PC-3 (cell line): ENCODE measurements around the gene CTSA. TPM values are rescaled to one million over a fixed set of nuclear protein-coding genes. Genes with fewer than 3 reads are reported as not detected.

Experiments
- ATAC-seq: fragments of 200-7000 bp; cut with Tn5 transposase; 2 replicates; pipeline ENCODE4 v1.9.1; 2020; ENCODE audit warnings: mild to moderate bottlenecking, moderate library complexity
- Bru-seq: library from RNA; stranded (reverse); fragments of 400-500 nt; gene quantifications from one replicate; lab custom pipeline; 2021; lab: Mats Ljungman, UMichigan
- BruChase-seq, 2 experiments: library from RNA; stranded (reverse); fragments of 400-500 nt; gene quantifications; one replicate each; lab custom pipeline; 2021; lab: Mats Ljungman, UMichigan
- BruUV-seq: library from RNA; stranded (reverse); fragments of 400-500 nt; replicated peaks from 2 replicates; lab custom pipeline; 2021; lab: Mats Ljungman, UMichigan
- CTCF ChIA-PET: fragments of 300-600 bp; sonication (Branson Sonifier 250); formaldehyde crosslinking; loops from one replicate; lab custom pipeline; 2022; ENCODE audit warnings: antibody characterized with exemption; lab: Charles Lee
- POLR2A ChIA-PET: fragments of 300-600 bp; sonication (Branson Sonifier 250); formaldehyde crosslinking; loops from one replicate; lab custom pipeline; 2022; ENCODE audit warnings: antibody characterized with exemption; ENCODE audit not compliant: unreplicated experiment; lab: Charles Lee
- DNase-seq: peaks from one replicate; pipeline ENCODE4 v3.0.0-alpha.2; 2015
- H2AFZ ChIP-seq: fragments of 300-600 bp; sonication (generic); 2 replicates; pipeline ENCODE4 v1.6.0; 2016; ENCODE audit warnings: antibody characterized with exemption, low read length
- H3F3A ChIP-seq: fragments of 300-600 bp; sonication (generic); one replicate; pipeline ENCODE4 v1.6.0; 2017; ENCODE audit warnings: antibody characterized with exemption, low read length, control low read depth, mild to moderate bottlenecking; ENCODE audit not compliant: unreplicated experiment
- H3K27ac ChIP-seq: fragments of 300-600 bp; sonication (generic); 2 replicates; pipeline ENCODE4 v1.5.1; 2016; ENCODE audit warnings: mild to moderate bottlenecking, low read length
- H3K27me3 ChIP-seq: fragments of 300-600 bp; sonication (generic); 2 replicates; pipeline ENCODE4 v1.6.1; 2016; ENCODE audit warnings: low read length, mixed read lengths
- H3K36me3 ChIP-seq: fragments of 300-600 bp; sonication (generic); 2 replicates; pipeline ENCODE4 v1.6.1; 2016; ENCODE audit warnings: low read depth, mixed run types, low read length, mixed read lengths
- H3K4me1 ChIP-seq: fragments of 300-600 bp; sonication (generic); 2 replicates; pipeline ENCODE4 v1.5.1; 2016; ENCODE audit warnings: low read length; ENCODE audit not compliant: insufficient read depth
- H3K4me2 ChIP-seq: fragments of 300-600 bp; sonication (generic); 2 replicates; pipeline ENCODE4 v1.6.0; 2016; ENCODE audit warnings: low read length
- H3K4me3 ChIP-seq: fragments of 300-600 bp; sonication (generic); 2 replicates; pipeline ENCODE4 v1.5.1; 2016; ENCODE audit warnings: mild to moderate bottlenecking, low read length, mixed read lengths
- H3K79me2 ChIP-seq: fragments of 300-600 bp; sonication (generic); 2 replicates; pipeline ENCODE4 v1.6.1; 2017; ENCODE audit warnings: low read length, mixed read lengths
- H3K9ac ChIP-seq: fragments of 300-600 bp; sonication (generic); 2 replicates; pipeline ENCODE4 v1.6.0; 2016; ENCODE audit warnings: mild to moderate bottlenecking, low read length
- H3K9me2 ChIP-seq: fragments of 300-600 bp; sonication (generic); replicated peaks from 2 replicates; pipeline ENCODE4 v1.6.1; 2016; ENCODE audit warnings: mixed run types, low read length, mixed read lengths
- H3K9me3 ChIP-seq: fragments of 300-600 bp; sonication (generic); 2 replicates; pipeline ENCODE4 v1.6.1; 2016; ENCODE audit warnings: low read length, mixed read lengths
- H4K20me1 ChIP-seq: fragments of 300-600 bp; sonication (generic); 2 replicates; pipeline ENCODE4 v1.6.1; 2016; ENCODE audit warnings: low read length, mixed read lengths
- EZH2 ChIP-seq: fragments of 300-600 bp; sonication (generic); IDR thresholded peaks from one replicate; pipeline ENCODE4 v1.6.1; 2017; ENCODE audit warnings: antibody characterized with exemption, mild to moderate bottlenecking, low read length; ENCODE audit not compliant: unreplicated experiment
- EZH2phosphoT487 ChIP-seq: fragments of 300-600 bp; sonication (generic); IDR thresholded peaks from 2 replicates; pipeline ENCODE4 v1.6.1; 2018; ENCODE audit warnings: mild to moderate bottlenecking, antibody characterized with exemption, low read length, borderline replicate concordance
- intact Hi-C: fragments of 100-400 bp; cut with micrococcal nuclease; formaldehyde crosslinking; loops from 2 replicates; pipeline ENCODE4 v1.9.0; 2023
- long read RNA-seq: library from polyadenylated mRNA; unstranded; transcript quantifications from one replicate; pipeline ENCODE4 v2.0.0, GENCODE V29; 2021; ENCODE audit not compliant: unreplicated experiment
- total RNA-seq: library from RNA; depleted of rRNA; stranded (reverse); fragments of >200 nt; gene quantifications from 2 replicates; pipeline ENCODE4 v1.2.3, GENCODE V29; 2014; rRNA removed
- TF ChIP-seq, protein P1 (sequence below): fragments of 300-600 bp; sonication (generic); conservative IDR thresholded peaks from 2 replicates; pipeline ENCODE4 v1.5.1; 2017; ENCODE audit warnings: antibody characterized with exemption, low read depth, mild to moderate bottlenecking, low read length

The CTSA gene
- total RNA-seq (98.0 and 129 TPM in 2 replicates), Bru-seq, nascent RNA (percentile 90 among the genes with signal in this experiment), BruChase-seq, experiment 1, labeled RNA remaining after a 6-hour chase (percentile 95 among the genes with signal in this experiment), BruChase-seq, experiment 2, labeled RNA remaining after a 2-hour chase (percentile 95 among the genes with signal in this experiment)
- long read RNA-seq, transcript CTSA-201 (15 exons, 1,898 nt): minor isoform, 14 of 767 reads
- long read RNA-seq, transcript CTSA-204 (15 exons, 2,149 nt): major isoform, 327 of 767 reads
- long read RNA-seq, transcript CTSA-203 (14 exons, 1,972 nt): minor isoform, 78 of 767 reads
- long read RNA-seq, transcript CTSA-207 (2 exons, 2,183 nt): minor isoform, 219 of 767 reads
- long read RNA-seq, partial matches to known transcripts: 86 of 767 reads
- long read RNA-seq, other reads (novel, unspliced or antisense): 41 of 767 reads

DNA sequence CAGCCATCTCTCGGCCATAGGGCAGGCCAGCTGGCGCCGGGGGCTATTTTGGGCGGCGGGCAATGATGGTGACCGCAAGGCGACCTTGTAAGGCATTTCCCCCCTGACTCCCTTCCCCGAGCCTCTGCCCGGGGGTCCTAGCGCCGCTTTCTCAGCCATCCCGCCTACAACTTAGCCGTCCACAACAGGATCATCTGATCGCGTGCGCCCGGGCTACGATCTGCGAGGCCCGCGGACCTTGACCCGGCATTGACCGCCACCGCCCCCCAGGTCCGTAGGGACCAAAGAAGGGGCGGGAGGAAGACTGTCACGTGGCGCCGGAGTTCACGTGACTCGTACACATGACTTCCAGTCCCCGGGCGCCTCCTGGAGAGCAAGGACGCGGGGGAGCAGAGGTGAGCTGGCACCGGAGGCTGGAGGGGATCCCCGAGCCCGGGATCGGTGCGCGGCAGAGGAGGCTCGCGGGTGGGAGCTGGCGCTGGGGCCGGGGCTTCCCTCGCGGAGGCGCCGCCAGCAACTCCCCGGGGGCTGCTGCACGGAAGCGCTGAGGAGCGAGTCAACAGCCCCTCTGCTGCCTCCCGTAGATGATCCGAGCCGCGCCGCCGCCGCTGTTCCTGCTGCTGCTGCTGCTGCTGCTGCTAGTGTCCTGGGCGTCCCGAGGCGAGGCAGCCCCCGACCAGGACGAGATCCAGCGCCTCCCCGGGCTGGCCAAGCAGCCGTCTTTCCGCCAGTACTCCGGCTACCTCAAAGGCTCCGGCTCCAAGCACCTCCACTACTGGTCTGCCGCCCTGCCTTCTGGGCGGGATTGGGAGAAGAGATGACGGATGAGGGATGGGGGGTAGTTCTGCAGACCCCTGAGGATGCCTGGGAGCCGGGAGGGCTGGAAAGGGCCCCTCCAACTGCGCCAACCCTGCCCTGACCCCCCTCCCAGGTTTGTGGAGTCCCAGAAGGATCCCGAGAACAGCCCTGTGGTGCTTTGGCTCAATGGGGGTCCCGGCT is at the start of gene CTSA, which contains the start of gene NEURL2:
CTSA (plus strand) TSS at position 351 of the 999 bp plus-strand sequence; CDS start at position 585, 234 bp downstream.
NEURL2 (minus strand) TSS at position 224 of the 999 bp plus-strand sequence; CDS start at position 7, 217 bp downstream.
- ChIA-PET CTCF (interaction anchor here (0.6 to 1.0 kb wide), 3 partner anchors 55 to 79 kb away, joined by 3 to 4 read pairs (median 3); no protein-coding TSS in a partner anchor), POLR2A (interaction anchor here (0.5 to 0.6 kb wide), 2 partner anchors 13 to 57 kb away, joined by 3 read pairs; partner anchors contain the start of gene SNX21)
- Histone ChIP-seq H3K27ac (peak within 1 kb of the TSS; percentile 16), H3K79me2 (peaks cover 14% of the 10 kb centered on the region; the same call in 1 of the 2 replicates), H2AFZ (peak within 1 kb of the TSS; percentile 89), H3K9me3 (no peaks in the 10 kb centered on the region), H3K4me3 (peak within 1 kb of the TSS; percentile 78), H3K9me2 (no peaks in the 10 kb centered on the region), H4K20me1 (no peaks in the 10 kb centered on the region), H3K36me3 (peaks cover 7% of the 10 kb centered on the region; the same call in 1 of the 2 replicates), H3K4me2 (peak within 1 kb of the TSS; percentile 96), H3K4me1 (peaks cover 23% of the 10 kb centered on the region), H3K27me3 (no peaks in the 10 kb centered on the region), H3F3A (no peaks in the 10 kb centered on the region), H3K9ac (peak within 1 kb of the TSS; percentile 76)
- peak; percentile 87 for DNase-seq
- TSS peak; percentile 58 for BruUV-seq
- peak; percentile 75 for ATAC-seq
- TF ChIP-seq, protein P1, sequence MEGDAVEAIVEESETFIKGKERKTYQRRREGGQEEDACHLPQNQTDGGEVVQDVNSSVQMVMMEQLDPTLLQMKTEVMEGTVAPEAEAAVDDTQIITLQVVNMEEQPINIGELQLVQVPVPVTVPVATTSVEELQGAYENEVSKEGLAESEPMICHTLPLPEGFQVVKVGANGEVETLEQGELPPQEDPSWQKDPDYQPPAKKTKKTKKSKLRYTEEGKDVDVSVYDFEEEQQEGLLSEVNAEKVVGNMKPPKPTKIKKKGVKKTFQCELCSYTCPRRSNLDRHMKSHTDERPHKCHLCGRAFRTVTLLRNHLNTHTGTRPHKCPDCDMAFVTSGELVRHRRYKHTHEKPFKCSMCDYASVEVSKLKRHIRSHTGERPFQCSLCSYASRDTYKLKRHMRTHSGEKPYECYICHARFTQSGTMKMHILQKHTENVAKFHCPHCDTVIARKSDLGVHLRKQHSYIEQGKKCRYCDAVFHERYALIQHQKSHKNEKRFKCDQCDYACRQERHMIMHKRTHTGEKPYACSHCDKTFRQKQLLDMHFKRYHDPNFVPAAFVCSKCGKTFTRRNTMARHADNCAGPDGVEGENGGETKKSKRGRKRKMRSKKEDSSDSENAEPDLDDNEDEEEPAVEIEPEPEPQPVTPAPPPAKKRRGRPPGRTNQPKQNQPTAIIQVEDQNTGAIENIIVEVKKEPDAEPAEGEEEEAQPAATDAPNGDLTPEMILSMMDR: peak; percentile 31
- TF ChIP-seq EZH2phosphoT487: no peak
- intact Hi-C loops: loop anchor here (5.0 kb wide), 1 partner anchor 79 kb away; the partner anchor contains the start of gene UBE2C

DNA sequence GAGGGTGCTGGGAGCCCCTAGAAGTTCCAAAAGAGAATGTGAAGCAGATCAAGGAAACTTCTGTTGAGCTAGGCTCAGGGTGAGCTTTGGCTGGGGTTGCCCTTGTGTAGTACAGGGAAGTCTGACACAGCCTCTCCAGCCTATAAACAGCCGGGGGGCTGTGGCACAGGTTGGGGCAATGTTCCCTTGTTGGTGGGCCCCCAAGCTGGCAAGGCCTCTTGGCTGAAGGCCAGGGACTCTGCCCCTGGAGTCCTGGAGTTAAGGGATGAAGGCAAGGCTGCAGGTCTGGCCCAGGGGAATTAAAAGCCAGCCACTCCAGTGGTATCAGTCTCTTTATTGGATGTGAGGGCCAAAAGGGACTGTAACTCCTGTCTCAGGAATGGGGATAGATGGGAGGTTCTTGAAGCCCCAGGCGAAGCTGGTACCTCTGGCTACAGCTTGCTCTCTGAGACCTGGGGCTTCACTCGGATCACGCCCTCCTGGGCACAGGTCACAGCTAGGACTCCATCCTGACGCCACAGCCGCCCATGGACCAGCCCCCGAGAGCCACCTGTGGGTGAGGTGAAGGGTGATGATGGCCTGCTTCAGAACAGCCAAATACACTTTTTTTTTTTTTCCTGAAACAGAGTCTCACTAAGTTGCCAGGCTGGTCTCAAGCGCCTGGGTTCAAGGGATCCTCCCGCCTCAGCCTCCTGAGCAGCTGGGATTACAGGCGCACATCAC is 49.6 kb upstream of the CTSA start:
- ChIA-PET POLR2A (interaction anchor here (0.6 kb wide), 1 partner anchor 39 kb away, joined by 3 read pairs; no protein-coding TSS in a partner anchor), CTCF (no interaction called here)
- ATAC-seq: no peak

More for the DNA sequence above, 49.6 kb upstream of the CTSA start:
- Histone ChIP-seq H3K4me2 (no peak overlapping the region), H3K9me3 (no peaks in the 10 kb centered on the region), H3K27ac (no peak overlapping the region), H3K27me3 (no peaks in the 10 kb centered on the region), H3K9ac (no peak overlapping the region), H3K79me2 (peaks cover 9% of the 10 kb centered on the region), H3K9me2 (no peaks in the 10 kb centered on the region), H4K20me1 (no peaks in the 10 kb centered on the region), H3K36me3 (peaks cover 33% of the 10 kb centered on the region), H2AFZ (no peak overlapping the region), H3K4me1 (peaks cover 6% of the 10 kb centered on the region), H3K4me3 (no peak overlapping the region), H3F3A (no peaks in the 10 kb centered on the region)
- intact Hi-C loops: no loop called here
- no peak for DNase-seq
- no TSS peak for BruUV-seq
- TF ChIP-seq EZH2phosphoT487: no peak
- TF ChIP-seq, protein P1: no peak
- no peak for TF ChIP-seq EZH2
